Stimulated activated CD4-positive, alpha-beta T cell treated with anti-CD3 and anti-CD28 coated beads, Interleukin-12 subunit alpha, Interleukin-12 subunit beta, amount 100 ng/mL, for 24 hours (primary cell): ENCODE measurements around the gene PWP2.
"Not testable (repeated sequence)": the region's sequence is repeated elsewhere in the genome, so short reads cannot be mapped to it uniquely, and the experiment has no call there.

Experiments used
- DNase-seq, 2 experiments: peaks; one replicate each; pipeline ENCODE4 v3.0.0-alpha.2; 2020; ENCODE audit warnings: low read depth in 2 of 2

Gene PWP2

DNA sequence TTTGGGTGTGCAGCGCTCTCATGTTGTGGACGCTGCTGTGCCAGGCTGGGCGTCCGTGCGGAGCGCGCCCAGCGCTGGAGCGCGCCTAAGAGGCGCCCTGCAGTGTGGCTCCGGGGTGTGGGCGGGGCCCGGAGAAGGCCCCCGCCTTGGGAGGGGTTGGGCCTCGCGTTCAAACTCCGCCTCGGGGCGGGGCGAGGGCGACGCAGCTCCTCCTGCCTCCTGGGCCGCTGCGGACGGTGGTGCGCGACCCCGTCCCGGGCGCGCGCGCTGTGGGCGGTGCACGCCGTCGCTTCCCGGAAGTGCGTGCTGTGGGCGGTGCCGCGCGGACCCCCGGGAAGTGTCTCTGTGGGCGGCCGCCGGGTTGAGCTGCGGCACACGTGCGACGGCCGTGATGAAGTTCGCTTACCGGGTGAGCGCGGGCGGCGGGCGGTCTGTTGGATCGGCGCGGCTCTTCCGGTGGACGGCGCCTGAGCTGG, at the start of gene PWP2:
Gene PWP2, plus strand, starts transcription at position 374 of the 476 bp plus-strand sequence. Its CDS starts 18 bp downstream, at position 392.
- DNase-seq, result not testable (repeated sequence)

DNA sequence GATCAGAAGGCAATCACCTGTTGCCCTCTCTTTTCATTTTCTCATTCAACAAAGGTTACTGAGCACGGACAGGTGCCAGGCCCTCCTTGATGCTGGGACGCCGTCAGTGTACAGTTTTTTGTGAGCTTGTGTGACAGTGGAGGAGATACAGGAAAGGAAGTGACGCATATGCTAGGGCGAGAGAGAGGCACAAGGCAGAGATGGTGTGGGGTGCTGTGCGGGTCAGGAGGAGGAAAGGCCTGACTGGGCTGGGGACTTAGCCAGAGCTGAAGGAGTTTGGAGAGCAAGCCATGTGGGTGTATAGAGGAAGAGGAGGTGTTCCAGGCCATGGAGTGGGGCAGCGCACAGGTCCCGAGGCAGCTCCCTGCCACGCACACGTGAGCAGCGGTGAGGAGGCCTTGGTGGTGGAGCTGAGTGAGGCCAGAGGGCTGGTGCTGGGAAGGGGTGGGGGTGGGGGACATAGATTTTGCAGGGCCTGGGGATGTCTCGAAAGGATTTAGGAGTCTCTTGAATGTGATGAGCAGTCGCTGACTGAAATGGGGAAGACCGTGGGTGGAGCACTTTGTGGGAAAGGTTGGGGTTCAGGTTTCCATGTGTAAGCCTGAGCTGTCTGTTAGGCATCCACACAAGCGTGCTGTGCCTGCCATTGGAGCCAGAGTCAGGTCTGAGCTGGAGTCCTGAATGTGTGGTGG, 49.1 kb upstream of the PWP2 start:
- peak in 1 of 2 experiments; percentile 46 for DNase-seq

DNA sequence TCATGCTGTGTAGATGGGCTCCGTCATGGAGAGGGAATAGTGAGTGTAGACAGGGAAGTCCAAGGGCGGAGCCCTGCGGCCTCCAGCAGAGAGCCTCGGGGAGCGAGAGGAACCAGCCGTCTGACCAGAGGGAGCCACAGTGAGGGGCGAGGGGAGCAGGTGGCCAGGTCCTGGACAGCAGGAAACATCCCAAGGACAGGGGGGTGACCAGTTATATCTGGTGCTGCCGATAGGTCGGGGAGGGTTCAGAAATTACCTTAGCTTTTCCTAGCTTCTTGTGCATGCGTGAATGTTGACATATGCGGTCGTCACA, 48.6 kb upstream of the PWP2 start:
- DNase-seq, result no peak

DNA sequence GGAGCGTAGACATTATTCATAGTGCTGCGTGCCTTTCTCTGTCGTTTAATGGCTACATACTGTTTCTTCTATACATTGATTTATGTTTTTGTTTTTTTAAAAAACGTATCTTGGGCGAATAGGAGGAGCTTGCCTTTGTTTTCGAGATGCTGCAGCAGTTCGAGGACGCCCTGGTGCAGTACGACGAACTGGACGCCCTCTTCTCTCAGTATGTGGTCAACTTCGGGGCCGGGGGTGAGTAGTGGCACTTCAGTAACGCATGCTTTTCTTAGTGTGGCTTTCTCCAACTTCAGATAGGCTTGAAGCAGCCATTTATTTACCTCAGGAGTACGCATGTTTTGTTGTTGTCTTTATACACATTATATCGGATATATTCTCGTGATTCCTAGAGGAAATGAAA, 48.2 kb upstream of the PWP2 start:
- DNase-seq, result no peak

DNA sequence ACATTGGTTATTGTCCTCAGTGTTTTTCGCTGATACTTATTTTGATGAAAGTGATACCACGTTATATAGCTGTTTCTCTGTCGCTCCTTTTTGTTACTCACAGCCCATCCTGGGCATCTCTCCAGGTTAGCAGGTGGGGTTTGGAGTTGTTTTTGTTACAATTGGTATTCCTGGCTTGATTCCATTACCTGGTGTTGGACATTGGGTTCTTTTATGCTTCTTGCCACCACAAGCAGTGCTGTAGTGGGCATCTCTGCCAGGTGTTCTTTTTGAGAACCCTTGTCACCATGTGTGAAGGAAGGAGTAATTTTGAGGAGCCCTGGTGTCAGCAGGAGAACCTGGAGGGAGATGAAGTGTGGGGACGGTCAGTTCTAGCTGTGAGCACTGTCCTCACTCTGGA, 47.5 kb upstream of the PWP2 start:
- DNase-seq, result no peak

DNA sequence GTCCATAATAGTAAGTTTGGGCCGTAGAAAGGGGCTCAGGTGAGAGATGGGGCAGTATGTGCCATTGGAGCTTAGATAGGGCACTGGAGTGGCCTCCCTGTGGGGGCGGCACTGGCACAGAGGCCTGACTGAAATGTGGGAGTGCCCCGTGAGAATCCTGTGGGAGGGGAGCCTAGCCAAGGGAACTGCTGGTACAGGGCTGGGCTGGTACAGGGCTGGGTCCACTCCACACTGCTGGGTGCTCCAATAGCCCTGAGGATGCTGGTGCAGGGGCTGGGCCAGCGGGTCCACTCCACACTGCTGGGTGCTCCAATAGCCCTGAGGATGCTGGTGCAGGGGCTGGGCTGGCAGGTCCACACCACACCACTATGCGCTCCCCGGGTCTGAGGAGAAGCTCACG, 44.8 kb upstream of the PWP2 start:
- no peak for DNase-seq

DNA sequence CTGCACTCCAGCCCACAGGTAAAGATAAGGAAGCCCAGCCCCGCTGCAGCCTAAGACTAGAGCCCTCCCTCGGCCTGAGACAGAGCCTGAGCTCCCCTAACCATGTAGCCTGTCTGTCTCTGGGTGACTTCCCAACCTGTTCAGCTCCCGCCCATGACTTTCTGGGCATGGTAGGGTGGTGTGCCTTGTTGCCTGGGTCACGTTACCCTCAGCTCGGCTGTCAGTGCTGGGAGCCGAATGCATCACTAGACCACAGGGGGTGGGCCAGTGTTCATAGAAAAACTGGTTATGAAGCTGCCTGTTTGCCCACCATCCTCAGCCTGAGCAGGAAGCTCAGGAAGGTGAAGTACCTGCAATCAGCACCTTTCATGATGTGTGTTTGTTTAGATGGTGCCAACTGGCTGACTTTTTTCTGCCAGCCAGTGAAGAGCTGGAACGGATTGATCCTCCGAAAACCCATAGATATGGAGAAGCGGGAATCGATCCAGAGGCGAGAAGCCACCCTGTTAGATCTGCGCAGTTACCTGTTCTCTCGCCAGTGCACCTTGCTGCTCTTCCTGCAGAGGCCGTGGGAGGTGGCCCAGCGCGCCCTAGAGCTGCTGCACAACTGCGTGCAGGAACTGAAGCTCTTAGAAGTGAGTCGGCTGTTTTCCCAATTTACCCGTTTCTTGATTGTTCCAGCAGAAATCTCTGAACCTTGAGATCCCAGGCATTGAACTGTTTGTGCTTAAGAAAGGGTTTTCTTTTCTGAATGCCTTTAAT, 43.9 kb upstream of the PWP2 start:
- DNase-seq, result no peak

DNA sequence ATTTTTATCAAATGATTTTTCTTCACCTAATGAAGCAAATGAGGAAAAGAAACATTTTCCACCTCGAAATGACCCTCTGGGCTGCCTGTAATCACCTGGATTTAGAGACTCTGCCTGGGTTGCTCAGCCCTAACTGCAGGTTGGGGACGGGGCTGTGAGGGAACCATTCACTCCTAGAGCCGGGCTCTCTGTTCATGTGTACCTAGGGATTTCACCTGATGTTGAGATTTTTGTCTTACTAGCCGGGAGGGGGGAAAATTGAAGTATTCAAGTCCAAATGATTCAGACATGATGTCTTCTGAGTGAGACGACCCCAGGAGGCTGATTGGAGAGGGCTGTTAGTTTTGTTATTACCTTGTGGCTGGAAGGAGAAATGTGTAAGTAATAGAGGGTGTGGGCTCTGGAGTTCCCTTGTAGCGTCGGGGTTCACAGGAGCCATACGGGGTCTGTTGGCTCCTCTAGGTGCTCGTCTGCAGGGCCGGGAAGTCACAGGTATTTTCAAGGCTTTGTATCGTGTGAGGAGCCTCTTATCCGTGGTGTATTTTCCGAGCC, 42.3 kb upstream of the PWP2 start:
- no peak for DNase-seq

DNA sequence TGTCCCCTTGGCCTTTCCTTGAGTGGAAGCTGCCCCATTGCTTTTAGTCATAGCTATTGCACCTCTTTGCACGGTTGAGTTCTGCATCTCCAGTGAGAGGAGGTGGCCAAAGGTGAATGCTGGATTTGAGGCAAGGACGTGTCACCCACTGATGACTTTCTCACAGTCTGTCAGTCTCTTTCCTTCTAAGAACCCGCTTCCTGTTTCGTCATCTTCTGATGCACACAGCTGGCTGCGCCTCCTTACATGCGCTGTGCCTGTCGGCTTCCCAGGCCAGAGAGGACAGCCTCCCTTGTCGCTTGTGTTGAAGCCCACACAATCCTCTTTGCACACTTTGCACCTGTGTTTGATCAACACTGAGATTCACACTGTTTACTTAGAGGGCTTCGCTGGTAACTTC, 41.8 kb upstream of the PWP2 start:
- peak; percentile 58 to 59 for DNase-seq

DNA sequence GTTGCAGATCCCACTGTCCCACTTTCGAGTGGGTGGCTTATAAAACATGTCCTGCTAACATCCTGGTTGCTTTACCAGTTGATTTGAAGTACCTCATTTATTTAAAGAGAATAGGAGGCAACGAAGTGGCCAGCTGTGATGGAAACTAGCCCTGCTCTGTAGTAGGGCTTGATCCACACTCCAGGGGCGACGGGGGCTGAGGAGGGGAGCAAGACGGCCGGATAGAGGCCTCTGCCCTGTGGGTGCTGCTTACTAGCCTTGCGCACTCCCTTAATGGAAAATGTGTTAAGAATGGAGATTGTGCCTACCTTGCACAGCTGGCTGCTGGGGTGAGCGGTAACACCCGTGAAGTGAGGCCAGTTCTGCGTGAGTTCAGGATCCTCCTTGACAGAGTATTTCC, 41.1 kb upstream of the PWP2 start:
- no peak for DNase-seq

DNA sequence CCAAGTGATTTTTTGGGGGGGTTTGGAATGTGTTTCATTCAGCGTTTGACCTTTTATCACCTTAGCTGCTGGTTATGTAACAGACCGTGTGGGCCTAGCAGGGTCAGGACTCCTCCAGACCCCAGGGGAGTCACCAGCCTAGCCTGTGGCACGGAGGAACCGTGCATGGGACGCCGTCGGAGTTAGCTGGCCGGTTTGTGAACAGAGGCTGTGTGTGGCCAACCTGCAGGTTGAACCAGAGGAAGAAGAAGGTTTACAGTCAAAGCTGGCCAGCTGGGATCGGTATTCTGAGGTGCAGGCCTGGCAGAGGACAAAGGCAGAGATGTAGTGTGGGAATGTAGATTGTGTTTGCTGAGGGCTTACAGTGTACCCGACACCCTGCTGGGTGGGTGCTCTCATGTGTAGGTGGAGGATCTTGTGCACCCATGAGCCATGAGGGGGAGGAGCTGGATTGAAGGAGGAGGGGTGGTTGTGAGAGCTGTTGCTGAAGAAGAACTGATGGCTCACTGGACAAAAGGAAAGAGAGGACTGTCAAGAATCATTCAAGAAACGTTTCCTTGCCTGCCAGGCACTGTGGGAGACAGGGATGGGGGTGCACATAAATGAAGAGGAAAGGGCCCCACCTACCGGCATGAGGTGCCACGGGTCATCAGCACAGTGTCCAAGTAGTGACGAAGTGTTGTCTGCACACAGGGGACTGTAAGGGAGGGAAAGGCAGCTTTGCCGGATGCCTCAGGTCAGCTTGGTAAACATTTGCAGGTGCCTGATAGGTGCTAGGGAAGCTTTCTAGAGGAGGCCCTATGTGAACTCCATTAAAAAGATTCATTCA, 40.0 kb upstream of the PWP2 start:
- DNase-seq, result no peak

DNA sequence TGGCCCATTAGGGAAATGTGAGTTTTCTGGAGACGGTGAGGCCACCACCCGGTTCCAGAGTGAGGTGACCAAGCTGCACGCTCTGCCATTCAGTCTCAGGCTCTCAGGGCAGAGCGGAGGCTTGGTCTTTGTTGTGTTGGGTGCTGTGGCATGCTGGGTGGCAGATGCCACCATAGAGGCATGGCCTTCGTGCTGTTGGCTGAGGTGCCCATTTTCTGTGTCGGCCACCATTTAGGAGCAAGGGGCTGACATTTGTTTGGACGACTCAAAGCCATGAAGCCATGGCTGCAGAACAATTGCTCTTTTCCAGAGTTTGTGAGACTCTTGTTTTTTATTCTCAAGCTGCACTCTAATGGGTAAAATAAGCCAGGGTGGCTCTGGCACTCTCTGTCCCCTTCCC, 36.8 kb upstream of the PWP2 start:
- no peak for DNase-seq

DNA sequence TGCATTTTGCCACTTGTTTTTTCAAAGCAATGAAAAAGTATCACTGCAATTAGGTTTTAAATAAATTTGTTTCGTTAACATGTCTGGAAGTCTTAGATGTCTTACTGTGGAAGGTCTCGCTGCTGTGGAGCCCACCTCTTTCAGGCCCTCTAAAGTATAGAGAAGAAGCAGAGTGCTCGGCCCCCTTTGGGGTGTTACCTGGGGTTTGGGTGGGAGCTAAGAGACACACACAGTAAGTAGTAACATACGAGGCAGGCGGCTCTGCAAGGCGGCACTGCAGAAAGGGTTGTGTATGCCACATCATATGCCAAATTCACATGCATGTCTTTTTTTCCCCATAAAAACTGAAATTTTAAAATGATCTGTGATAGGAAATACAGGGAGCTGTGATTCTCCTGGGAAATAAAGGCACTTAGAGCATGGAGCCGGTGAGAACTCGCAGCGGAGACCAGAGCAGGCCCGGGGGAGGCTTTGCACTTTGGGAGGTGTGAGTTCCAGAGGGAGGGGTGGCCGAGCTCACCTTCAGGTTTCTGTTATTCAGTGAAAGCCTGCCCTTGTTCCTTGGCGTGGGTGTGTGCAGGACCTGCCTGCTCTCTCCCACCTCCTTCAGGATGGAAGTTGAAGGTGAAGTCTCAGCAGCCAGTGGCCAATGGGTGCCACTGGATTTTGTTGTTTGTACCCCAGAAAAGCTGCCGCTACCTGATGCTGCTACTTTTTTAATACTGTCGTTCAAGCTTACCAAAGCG, 35.7 kb upstream of the PWP2 start:
- DNase-seq, result no peak

DNA sequence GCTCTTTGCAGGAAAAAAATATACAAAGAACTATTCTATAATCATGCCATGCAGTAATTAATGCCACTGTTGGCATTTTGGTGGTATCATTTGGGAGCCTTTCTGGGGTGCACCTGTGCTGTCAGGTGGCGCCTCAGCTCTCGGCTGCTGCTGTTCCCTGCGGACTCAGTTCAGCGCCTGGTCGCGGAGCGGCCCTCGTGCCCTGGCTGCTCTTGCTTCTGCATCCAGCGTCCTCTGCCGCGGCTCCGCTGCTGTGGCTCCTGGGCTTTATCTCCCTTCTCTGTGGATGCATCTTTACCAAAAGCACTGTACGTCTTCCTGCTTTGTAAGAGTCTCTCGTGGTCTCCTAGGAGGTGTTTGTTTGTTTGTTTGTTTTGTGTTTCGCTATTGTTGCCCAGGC, 35.1 kb upstream of the PWP2 start:
- no peak for DNase-seq

DNA sequence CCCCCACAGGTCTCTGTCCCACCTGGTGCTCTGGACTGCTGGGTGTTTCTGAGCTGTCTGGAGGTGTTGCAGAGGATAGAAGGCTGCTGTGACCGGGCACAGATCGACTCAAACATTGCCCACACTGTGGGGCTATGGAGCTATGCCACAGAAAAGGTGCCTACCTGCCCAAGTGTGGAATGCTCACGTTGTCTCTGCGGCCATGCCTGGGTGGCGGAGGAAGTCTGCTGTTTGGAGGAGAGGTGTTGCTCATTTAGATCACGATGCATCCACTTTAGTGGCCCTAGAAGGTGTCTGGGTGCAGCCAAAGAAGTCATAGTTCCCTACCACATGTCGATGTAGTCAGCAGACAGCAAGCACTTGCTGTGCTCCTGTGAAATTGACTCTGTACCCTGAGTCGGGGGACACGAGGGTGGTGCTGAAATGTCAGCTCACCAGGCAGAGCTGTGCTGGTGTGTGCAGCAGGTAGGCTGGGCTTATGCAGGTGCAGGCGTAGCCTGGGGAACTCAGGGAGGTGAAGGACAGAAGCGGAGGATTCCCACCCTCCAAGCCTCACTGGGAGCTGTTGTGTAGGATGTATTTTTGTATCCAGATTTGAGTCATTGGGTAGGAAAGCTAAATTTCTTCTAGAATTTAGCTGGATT, 32.8 kb upstream of the PWP2 start:
- DNase-seq, result no peak

DNA sequence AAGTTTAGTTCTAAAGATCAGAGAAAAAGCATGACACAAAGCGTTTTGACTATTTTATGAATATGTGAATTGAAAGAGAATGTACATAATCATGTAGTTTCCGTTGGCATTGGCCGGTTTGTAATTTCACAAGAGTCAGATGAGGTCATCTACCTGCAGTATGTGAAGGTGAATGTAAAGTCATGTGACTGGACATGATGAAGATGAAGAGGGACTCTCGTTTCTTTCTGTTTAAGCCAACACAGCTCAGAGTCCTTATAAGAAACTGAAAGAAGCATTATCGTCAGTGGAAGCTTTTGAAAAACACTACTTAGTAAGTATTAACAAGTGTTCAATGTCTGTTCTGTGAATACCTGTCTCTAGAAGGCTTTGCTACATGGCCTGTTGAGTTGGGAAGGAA, 30.9 kb upstream of the PWP2 start:
- DNase-seq, result no peak

DNA sequence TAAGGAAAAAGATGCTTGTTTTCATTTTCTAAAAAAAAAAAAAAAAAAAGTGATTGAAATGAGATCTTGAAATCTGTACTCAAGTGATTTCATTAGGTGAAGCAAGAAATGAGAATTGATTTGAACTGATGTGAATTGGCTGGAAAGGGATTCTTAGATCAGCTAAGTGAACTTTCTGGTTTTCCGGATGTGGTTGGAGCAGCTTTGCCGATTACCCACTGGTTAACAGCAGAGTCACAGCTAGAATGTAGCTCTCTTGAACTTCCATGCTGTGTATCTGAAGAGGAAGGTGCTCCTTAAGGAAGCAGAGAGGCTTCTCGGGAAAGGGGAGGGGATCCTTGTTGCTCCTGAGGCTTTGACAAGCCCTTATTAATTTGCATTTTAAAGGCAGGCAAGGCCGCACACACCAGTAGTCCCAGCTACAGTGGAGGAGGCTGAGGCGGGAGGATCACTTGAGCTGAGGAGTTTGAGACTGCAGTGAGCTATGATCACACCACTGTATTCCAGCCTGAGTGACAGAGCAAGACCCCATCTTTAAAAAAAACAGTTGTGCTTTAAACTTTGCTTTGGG, 28.7 kb upstream of the PWP2 start:
- DNase-seq, result no peak

DNA sequence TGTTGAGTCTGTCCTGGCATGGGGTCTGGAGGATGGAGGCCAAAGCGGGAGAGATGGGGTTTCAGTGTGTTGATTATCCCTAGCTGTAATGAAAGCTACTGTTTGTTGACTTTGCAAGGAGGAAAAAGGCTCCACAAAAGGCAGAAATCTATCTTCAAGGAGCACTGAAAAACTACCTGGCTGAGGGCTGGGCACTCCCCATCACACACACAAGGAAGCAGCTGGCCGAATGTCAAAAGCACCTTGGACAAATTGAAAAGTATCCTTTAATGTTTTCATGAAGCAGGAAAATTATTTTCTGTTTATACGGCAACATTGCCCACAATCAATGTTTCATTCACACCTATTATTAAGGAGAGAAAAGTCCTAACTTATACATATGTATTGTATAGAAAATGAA, 27.8 kb upstream of the PWP2 start:
- DNase-seq, result no peak

DNA sequence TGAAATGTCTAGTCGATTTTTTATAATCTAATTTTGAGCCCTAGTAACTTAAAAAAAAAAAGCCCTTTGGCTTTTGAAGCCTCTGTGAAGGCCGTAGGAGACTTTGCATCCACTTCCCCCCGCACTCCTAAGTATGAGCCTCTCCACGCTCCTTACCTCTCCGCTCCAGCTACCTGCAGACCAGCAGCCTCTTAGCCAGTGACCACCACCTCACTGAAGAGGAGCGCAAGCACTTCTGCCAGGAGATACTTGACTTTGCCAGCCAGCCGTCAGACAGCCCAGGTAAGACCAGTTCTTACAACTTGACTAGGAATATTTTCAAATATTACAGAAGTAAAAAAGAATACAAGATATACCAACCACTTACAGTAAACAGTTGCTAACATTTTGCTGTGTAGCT, 27.4 kb upstream of the PWP2 start:
- DNase-seq, result no peak

DNA sequence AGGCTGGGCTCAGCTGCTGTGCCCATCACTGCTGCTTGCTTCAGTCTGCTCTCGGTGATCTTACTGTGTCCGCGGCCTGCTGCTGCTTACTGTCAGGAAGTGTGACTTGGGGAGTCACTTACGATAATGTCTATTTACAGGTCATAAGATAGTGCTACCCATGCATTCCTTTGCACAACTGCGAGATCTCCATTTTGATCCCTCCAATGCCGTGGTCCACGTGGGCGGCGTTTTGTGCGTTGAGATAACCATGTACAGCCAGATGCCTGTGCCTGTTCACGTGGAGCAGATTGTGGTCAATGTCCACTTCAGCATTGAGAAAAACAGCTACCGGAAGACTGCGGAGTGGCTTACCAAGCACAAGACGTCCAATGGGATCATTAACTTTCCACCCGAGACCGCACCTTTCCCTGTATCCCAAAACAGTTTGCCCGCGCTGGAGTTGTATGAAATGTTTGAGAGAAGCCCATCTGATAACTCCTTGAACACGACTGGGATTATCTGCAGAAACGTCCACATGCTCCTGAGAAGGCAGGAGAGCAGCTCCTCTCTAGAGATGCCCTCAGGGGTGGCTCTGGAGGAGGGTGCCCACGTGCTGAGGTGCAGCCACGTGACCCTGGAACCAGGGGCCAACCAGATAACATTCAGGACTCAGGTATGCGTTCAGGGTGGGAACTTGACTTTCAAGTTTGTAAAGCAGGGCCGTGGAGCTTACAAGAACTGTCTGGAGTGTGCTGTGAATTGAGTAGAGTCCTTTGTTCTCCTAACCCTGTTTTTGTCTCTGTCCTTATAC, 24.4 kb upstream of the PWP2 start:
- no peak for DNase-seq
